Heart left ventricle (tissue), 16 donors: Measurements from ENCODE around the gene SLC5A12. TPM values are rescaled to one million over a fixed set of nuclear protein-coding genes. Genes with fewer than 3 reads are reported as not detected.

ENCODE experiments used
- ATAC-seq, 4 donors: fragments of 200-7000 bp; cut with Tn5 transposase; one replicate each; pipeline ENCODE4 v1.9.1; 2020 to 2022; ENCODE audit warnings: moderate library complexity in 4 of 4, mild to moderate bottlenecking in 3 of 4, moderate number of reproducible peaks in 1 of 4
- DNase-seq, 5 donors: peaks; one replicate each; pipeline ENCODE4 v3.0.0-alpha.2; 2020
- H3K27ac ChIP-seq, 12 donors: fragments of 200-600 bp; sonication (generic) in 4 of 12; one replicate each; pipeline versions ENCODE4 v1.5.0 to v1.8.0; 2016 to 2022; ENCODE audit warnings: mild to moderate bottlenecking in 2 of 12
- H3K27me3 ChIP-seq, 9 donors: fragments of 200-600 bp; sonication (generic) in 2 of 9; one replicate each; pipeline versions ENCODE4 v1.5.1 to v1.8.0; 2016 to 2022; ENCODE audit warnings: mild to moderate bottlenecking in 3 of 9
- H3K36me3 ChIP-seq, 9 donors: fragments of 200-600 bp; sonication (generic) in 2 of 9; one replicate each; pipeline versions ENCODE4 v1.5.0 to v1.8.0; 2018 to 2022; ENCODE audit warnings: mild to moderate bottlenecking in 2 of 9
- H3K4me1 ChIP-seq, 12 donors: fragments of 200-600 bp; sonication (generic) in 4 of 12; one replicate each; pipeline versions ENCODE4 v1.5.0 to v1.8.0; 2016 to 2022; ENCODE audit warnings: mild to moderate bottlenecking in 3 of 12
- H3K4me3 ChIP-seq, 12 donors: fragments of 200-600 bp; sonication (generic) in 4 of 12; one replicate each; pipeline versions ENCODE4 v1.5.0 to v1.8.0; 2017 to 2022; ENCODE audit warnings: mild to moderate bottlenecking in 9 of 12, moderate library complexity in 4 of 12
- H3K9me3 ChIP-seq, 12 donors: fragments of 200-600 bp; sonication (generic) in 4 of 12; one replicate each; pipeline versions ENCODE4 v1.5.0 to v1.8.0; 2016 to 2022; ENCODE audit warnings: mild to moderate bottlenecking in 1 of 12
- CTCF ChIP-seq, 12 donors: fragments of 200-600 bp; sonication (generic) in 4 of 12; IDR thresholded peaks; one replicate each; pipeline versions ENCODE4 v1.5.0 to v1.8.0; 2018 to 2022; ENCODE audit warnings: antibody characterized with exemption in 12 of 12, mild to moderate bottlenecking in 5 of 12
- POLR2A ChIP-seq, 2 donors: fragments of 450-650 bp; IDR thresholded peaks; one replicate each; pipeline ENCODE4 v1.6.1; 2017; ENCODE audit warnings: antibody characterized with exemption in 2 of 2, mild to moderate bottlenecking in 2 of 2, moderate library complexity in 2 of 2
- WGBS, 4 donors: extraction: QIAGEN DNeasy Blood & Tissue Kit in 2 of 4; methylation state at CpG; one replicate each; pipeline versions ENCODE4 v1.1.5 to v1.1.7; 2013 to 2018; 5-methylcytosine and 5-hydroxymethylcytosine counted together
- intact Hi-C, 10 donors: fragments of 100-400 bp; cut with DNase I; formaldehyde crosslinking; loops; one replicate each; pipeline versions ENCODE4 v1.11.1 to v1.14.2; 2022
- polyA plus RNA-seq, 2 donors: library from polyadenylated mRNA; stranded (reverse); fragments of 200-250 nt; gene quantifications; one replicate each; pipeline ENCODE4 v1.2.3, GENCODE V29; 2013
- total RNA-seq, 9 donors: library from RNA; depleted of rRNA in 2 of 9; stranded (reverse); fragments of >200 nt in 2 of 9; fragmentation: NEBNext Ultra II Directional in 3 of 9; extraction: Animal tissue kit (Norgen Biotek cat#: 25700) in 3 of 9; gene quantifications; one replicate each; pipeline versions ENCODE4 v1.1.0 to v1.2.4, GENCODE V29; 2016 to 2023
- donor health status: ischemic (EF 13 %, LVEDD 7.1; RV severe dilation, severe dysfunction).
- donor health status: healthy with polysubstance abuse.
- donor health status: DM: no; HTN: yes; CAD: no.
- donor health status: DM: no; HTN: no; CAD: no.
- donor health status: ischemic (EF 25% LVEDD 6.9; RV normal size, moderate dysfunction).
- donor health status: ischemic (EF 25% LVEDD 5.7; RV mildly dilated, moderate dysfunction).
- donor health status: healthy.
- donor health status: DM: yes; HTN: yes; CAD: no.
- donor health status: ischemic (EF 35%, LVEDD 5.7; RV mildly dilated, moderate dysfunction).
- donor health status: nonischemic (EF 11% LVEDD 7.7; RV severe dilation, severe dysfunction).
- donor health status: DM: yes; HTN: yes; CAD: no.
- donor health status: PGD.
- donor health status: ischemic (EF 29% LVEDD 5.4; RV normal size, mild dysfunction).
- donor health status: nonischemic (EF 23%, LVEDD 6.1; RV moderate dilation, normal function).

SLC5A12 gene
- total and polyA plus RNA-seq, 11 donors: 0.11 TPM; not detected in 10

GRCh38 chr11:26729284-26729683 lies 7.4 kb upstream of the SLC5A12 start:
- Histone ChIP-seq H3K4me3 (no peak overlapping the region), H3K36me3 (no peaks in the 10 kb centered on the region), H3K27me3 (no peaks in the 10 kb centered on the region), H3K27ac (no peak overlapping the region), H3K9me3 (peaks cover 0 to 8% (median 0%) of the 10 kb centered on the region in 12 donors), H3K4me1 (peaks cover 0 to 9% (median 0%) of the 10 kb centered on the region in 12 donors)
- intact Hi-C loops: no loop called here
- DNase-seq: no peak
- no peak for TF ChIP-seq POLR2A (IDR thresholded peaks at IDR 0.05)
- TF ChIP-seq CTCF (IDR thresholded peaks at IDR 0.05): no peak
- ATAC-seq: no peak
- 76 to 87% (median 80%) methylated on average over 1 of the region's 1 CpG for WGBS, 4 donors

GRCh38 chr11:26726960-26727359 lies 5.1 kb upstream of the SLC5A12 start:
- no peak for ATAC-seq
- no peak for TF ChIP-seq POLR2A (IDR thresholded peaks at IDR 0.05)
- intact Hi-C loops: no loop called here
- H3K4me3 ChIP-seq: no peak overlapping the region
- no peaks in the 10 kb centered on the region for H3K27me3 ChIP-seq
- peaks cover 0 to 9% (median 0%) of the 10 kb centered on the region in 12 donors for H3K4me1 ChIP-seq
- 87 to 91% (median 90%) methylated on average over 3 of the region's 3 CpGs for WGBS, 4 donors
- H3K9me3 ChIP-seq: no peaks in the 10 kb centered on the region
- no peak overlapping the region for H3K27ac ChIP-seq
- no peaks in the 10 kb centered on the region for H3K36me3 ChIP-seq
- DNase-seq: no peak

GRCh38 chr11:26719998-26720397 lies 1.9 kb downstream of the SLC5A12 start:
- WGBS, 4 donors: 72 to 84% (median 79%) methylated on average over 2 of the region's 2 CpGs
- TF ChIP-seq CTCF (IDR thresholded peaks at IDR 0.05) (no peak), POLR2A (IDR thresholded peaks at IDR 0.05) (no peak)
- ATAC-seq: no peak
- H3K27ac ChIP-seq: no peak overlapping the region
- no peaks in the 10 kb centered on the region for H3K27me3 ChIP-seq
- no peak for DNase-seq
- H3K4me3 ChIP-seq: no peak overlapping the region
- H3K9me3 ChIP-seq: no peaks in the 10 kb centered on the region
- peaks cover 0 to 3% (median 0%) of the 10 kb centered on the region in 12 donors for H3K4me1 ChIP-seq
- H3K36me3 ChIP-seq: no peaks in the 10 kb centered on the region
- intact Hi-C loops: no loop called here

GRCh38 chr11:26719289-26719973 lies 2.4 kb downstream of the SLC5A12 start:
- DNase-seq: no peak
- no peak for ATAC-seq
- Histone ChIP-seq H3K27me3 (no peaks in the 10 kb centered on the region), H3K9me3 (no peaks in the 10 kb centered on the region), H3K4me3 (no peak overlapping the region), H3K27ac (no peak overlapping the region), H3K4me1 (peaks cover 0 to 6% (median 0%) of the 10 kb centered on the region in 12 donors), H3K36me3 (no peaks in the 10 kb centered on the region)
- 69 to 85% (median 78%) methylated on average over 2 of the region's 2 CpGs for WGBS, 4 donors
- TF ChIP-seq POLR2A (IDR thresholded peaks at IDR 0.05) (no peak), CTCF (IDR thresholded peaks at IDR 0.05) (no peak)
- intact Hi-C loops: no loop called here

- no peaks in the 10 kb centered on the region for H3K9me3 ChIP-seq
- intact Hi-C loops: no loop called here
- H3K4me1 ChIP-seq: peaks cover 0 to 6% (median 0%) of the 10 kb centered on the region in 12 donors
- TF ChIP-seq POLR2A (IDR thresholded peaks at IDR 0.05): no peak
- H3K36me3 ChIP-seq: no peaks in the 10 kb centered on the region
- ATAC-seq: no peak
- H3K4me3 ChIP-seq: no peak overlapping the region
- no peak for DNase-seq
- no peak overlapping the region for H3K27ac ChIP-seq
- H3K27me3 ChIP-seq: no peaks in the 10 kb centered on the region
These were observed 4.1 kb downstream of the SLC5A12 start for GRCh38 chr11:26717771-26718170.
